Epithelial cell of prostate (primary cell): Measurements from ENCODE around the gene FAT1.
"Not testable (repeated sequence)": the region's sequence is repeated elsewhere in the genome, so short reads cannot be mapped to it uniquely, and the experiment has no call there.

Experiments used
- DNase-seq: peaks from one replicate; pipeline ENCODE4 v3.0.0-alpha.2; 2011; ENCODE audit warnings: low read depth, low spot score
- H3K27ac ChIP-seq: fragments of 450-650 bp; 2 replicates; pipeline ENCODE4 v1.5.1; 2017; ENCODE audit warnings: mild to moderate bottlenecking

The FAT1 gene

GRCh38 chr4:186666252-186666651 is 57.4 kb downstream of the FAT1 start:
- no peak for DNase-seq
- peak overlapping the region; percentile 17 for H3K27ac ChIP-seq

GRCh38 chr4:186660403-186660802 is 63.3 kb downstream of the FAT1 start:
- no peak for DNase-seq
- no peak overlapping the region for H3K27ac ChIP-seq

- H3K27ac ChIP-seq: no peak overlapping the region
- DNase-seq: no peak
These were observed 63.7 kb downstream of the FAT1 start for GRCh38 chr4:186659935-186660334.

GRCh38 chr4:186659456-186659855 is 64.2 kb downstream of the FAT1 start:
- DNase-seq, H3K27ac ChIP-seq: not testable (repeated sequence)

GRCh38 chr4:186658657-186659056 is 65.0 kb downstream of the FAT1 start:
- no peak for DNase-seq
- no peak overlapping the region for H3K27ac ChIP-seq

- no peak for DNase-seq
- peak overlapping the region; percentile 2 for H3K27ac ChIP-seq
These were observed 65.9 kb downstream of the FAT1 start for GRCh38 chr4:186657764-186658163.

GRCh38 chr4:186653969-186654368 is 69.7 kb downstream of the FAT1 start:
- H3K27ac ChIP-seq: no peak overlapping the region
- DNase-seq: no peak

GRCh38 chr4:186651624-186652023 is 72.0 kb downstream of the FAT1 start:
- no peak overlapping the region for H3K27ac ChIP-seq
- DNase-seq: no peak

GRCh38 chr4:186651181-186651603 is 72.5 kb downstream of the FAT1 start:
- no peak for DNase-seq
- no peak overlapping the region for H3K27ac ChIP-seq

- H3K27ac ChIP-seq: no peak overlapping the region
- no peak for DNase-seq
These were observed 73.1 kb downstream of the FAT1 start for GRCh38 chr4:186650401-186651180.

GRCh38 chr4:186647821-186648220 is 75.8 kb downstream of the FAT1 start:
- no peak overlapping the region for H3K27ac ChIP-seq
- DNase-seq: no peak

GRCh38 chr4:186644737-186645261 is 78.9 kb downstream of the FAT1 start:
- peak overlapping the region; percentile 41 for H3K27ac ChIP-seq
- no peak for DNase-seq

GRCh38 chr4:186644311-186644638 is 79.4 kb downstream of the FAT1 start:
- no peak for DNase-seq
- peak overlapping the region; percentile 41 for H3K27ac ChIP-seq

- H3K27ac ChIP-seq: peak overlapping the region; percentile 41
- no peak for DNase-seq
These were observed 80.0 kb downstream of the FAT1 start for GRCh38 chr4:186643501-186644310.

GRCh38 chr4:186642998-186643397 is 80.7 kb downstream of the FAT1 start:
- no peak for DNase-seq
- no peak overlapping the region for H3K27ac ChIP-seq

GRCh38 chr4:186642530-186642929 is 81.1 kb downstream of the FAT1 start:
- no peak for DNase-seq
- no peak overlapping the region for H3K27ac ChIP-seq

- no peak overlapping the region for H3K27ac ChIP-seq
- DNase-seq: no peak
These were observed 89.0 kb downstream of the FAT1 start for GRCh38 chr4:186634591-186635128.

- no peak for DNase-seq
- no peak overlapping the region for H3K27ac ChIP-seq
These were observed 89.8 kb downstream of the FAT1 start for GRCh38 chr4:186633844-186634243.

GRCh38 chr4:186630128-186630527 is 93.5 kb downstream of the FAT1 start:
- H3K27ac ChIP-seq: no peak overlapping the region
- DNase-seq: no peak

- H3K27ac ChIP-seq: peak overlapping the region; percentile 48
- no peak for DNase-seq
These were observed 95.5 kb downstream of the FAT1 start for GRCh38 chr4:186628058-186628711.
